Right atrium auricular region (tissue), 2 donors: ENCODE measurements around the gene CDCP1. TPM values are rescaled to one million over a fixed set of nuclear protein-coding genes. Genes with fewer than 3 reads are reported as not detected.

ENCODE experiments used
- DNase-seq: peaks from one replicate; pipeline ENCODE4 v3.0.0-alpha.2; 2019; ENCODE audit warnings: low spot score
- H3K27ac ChIP-seq, 2 donors: fragments of 200-600 bp; sonication (generic); 1 replicate in 1 of 2; 2 replicates in 1 of 2; pipeline ENCODE4 v1.5.1; 2016 to 2019
- H3K27me3 ChIP-seq, 2 donors: fragments of 200-600 bp; sonication (generic); one replicate each; pipeline versions ENCODE4 v1.5.1 to v1.6.0; 2017 to 2019
- H3K36me3 ChIP-seq: fragments of 200-600 bp; sonication (generic); one replicate; pipeline ENCODE4 v1.5.1; 2016
- H3K4me1 ChIP-seq, 2 donors: fragments of 200-600 bp; sonication (generic); one replicate each; pipeline versions ENCODE4 v1.5.1 to v1.6.0; 2017 to 2019
- H3K4me3 ChIP-seq, 2 donors: fragments of 200-600 bp; sonication (generic); 1 replicate in 1 of 2; 2 replicates in 1 of 2; pipeline ENCODE4 v1.5.1; 2017 to 2019; ENCODE audit warnings: mild to moderate bottlenecking in 1 of 2, moderate library complexity in 1 of 2
- H3K9me3 ChIP-seq, 2 donors: fragments of 200-600 bp; sonication (generic); one replicate each; pipeline ENCODE4 v1.5.1; 2019
- CTCF ChIP-seq, 2 donors: fragments of 200-600 bp; sonication (generic); IDR thresholded peaks; one replicate each; pipeline ENCODE4 v1.5.1; 2019; ENCODE audit warnings: antibody characterized with exemption in 2 of 2
- total RNA-seq, 2 donors: library from RNA; depleted of rRNA; stranded (reverse); fragments of >200 nt; gene quantifications; one replicate each; pipeline ENCODE4 v1.1.0, GENCODE V29; 2016

CDCP1 gene
- total RNA-seq, 2 donors from 2014 or later, result 0.48 to 2.8 TPM

- no peaks in the 10 kb centered on the region for H3K9me3 ChIP-seq
- H3K4me1 ChIP-seq, result peaks cover 0 to 9% of the 10 kb centered on the region in 2 donors
- no peak overlapping the region for H3K4me3 ChIP-seq
- no peak for TF ChIP-seq CTCF (IDR thresholded peaks at IDR 0.05)
- DNase-seq, result no peak
- no peaks in the 10 kb centered on the region for H3K27me3 ChIP-seq
- peak overlapping the region in 1 of 2 donors; percentile 8 for H3K27ac ChIP-seq
- no peaks in the 10 kb centered on the region for H3K36me3 ChIP-seq
Measured at GRCh38 chr3:45139372-45140140, 6.6 kb downstream of the CDCP1 start.

GRCh38 chr3:45137656-45138181 is 8.5 kb downstream of the CDCP1 start:
- Histone ChIP-seq H3K9me3 (no peaks in the 10 kb centered on the region), H3K36me3 (no peaks in the 10 kb centered on the region), H3K4me3 (no peak overlapping the region), H3K4me1 (peaks cover 0 to 9% of the 10 kb centered on the region in 2 donors), H3K27me3 (no peaks in the 10 kb centered on the region), H3K27ac (no peak overlapping the region)
- DNase-seq, result no peak
- TF ChIP-seq CTCF (IDR thresholded peaks at IDR 0.05), result no peak

GRCh38 chr3:45135959-45136358 is 10.2 kb downstream of the CDCP1 start:
- TF ChIP-seq CTCF (IDR thresholded peaks at IDR 0.05), result no peak
- no peak for DNase-seq
- H3K27me3 ChIP-seq, result no peaks in the 10 kb centered on the region
- no peaks in the 10 kb centered on the region for H3K36me3 ChIP-seq
- H3K4me1 ChIP-seq, result peaks cover 0 to 9% of the 10 kb centered on the region in 2 donors
- no peak overlapping the region for H3K4me3 ChIP-seq
- no peak overlapping the region for H3K27ac ChIP-seq
- H3K9me3 ChIP-seq, result no peaks in the 10 kb centered on the region

GRCh38 chr3:45134758-45135521 is 11.2 kb downstream of the CDCP1 start:
- TF ChIP-seq CTCF (IDR thresholded peaks at IDR 0.05), result no peak
- H3K27me3 ChIP-seq, result no peaks in the 10 kb centered on the region
- no peak overlapping the region for H3K4me3 ChIP-seq
- H3K27ac ChIP-seq, result no peak overlapping the region
- no peaks in the 10 kb centered on the region for H3K36me3 ChIP-seq
- no peaks in the 10 kb centered on the region for H3K9me3 ChIP-seq
- DNase-seq, result no peak
- H3K4me1 ChIP-seq, result peaks cover 0 to 9% of the 10 kb centered on the region in 2 donors

- no peak for DNase-seq
- Histone ChIP-seq H3K4me1 (no peaks in the 10 kb centered on the region), H3K27ac (no peak overlapping the region), H3K9me3 (no peaks in the 10 kb centered on the region), H3K36me3 (no peaks in the 10 kb centered on the region), H3K4me3 (no peak overlapping the region), H3K27me3 (no peaks in the 10 kb centered on the region)
- TF ChIP-seq CTCF (IDR thresholded peaks at IDR 0.05), result no peak
Measured at GRCh38 chr3:45132568-45133211, 13.5 kb downstream of the CDCP1 start.
